SHP77 treated with DMSO at 0.1 percent for 48 hours (cell line): ENCODE measurements around the gene HOXA6.

Experiments
- DNase-seq: peaks from one replicate; lab custom pipeline; 2025; lab: John Stamatoyannopoulos, UW

Gene HOXA6

DNA sequence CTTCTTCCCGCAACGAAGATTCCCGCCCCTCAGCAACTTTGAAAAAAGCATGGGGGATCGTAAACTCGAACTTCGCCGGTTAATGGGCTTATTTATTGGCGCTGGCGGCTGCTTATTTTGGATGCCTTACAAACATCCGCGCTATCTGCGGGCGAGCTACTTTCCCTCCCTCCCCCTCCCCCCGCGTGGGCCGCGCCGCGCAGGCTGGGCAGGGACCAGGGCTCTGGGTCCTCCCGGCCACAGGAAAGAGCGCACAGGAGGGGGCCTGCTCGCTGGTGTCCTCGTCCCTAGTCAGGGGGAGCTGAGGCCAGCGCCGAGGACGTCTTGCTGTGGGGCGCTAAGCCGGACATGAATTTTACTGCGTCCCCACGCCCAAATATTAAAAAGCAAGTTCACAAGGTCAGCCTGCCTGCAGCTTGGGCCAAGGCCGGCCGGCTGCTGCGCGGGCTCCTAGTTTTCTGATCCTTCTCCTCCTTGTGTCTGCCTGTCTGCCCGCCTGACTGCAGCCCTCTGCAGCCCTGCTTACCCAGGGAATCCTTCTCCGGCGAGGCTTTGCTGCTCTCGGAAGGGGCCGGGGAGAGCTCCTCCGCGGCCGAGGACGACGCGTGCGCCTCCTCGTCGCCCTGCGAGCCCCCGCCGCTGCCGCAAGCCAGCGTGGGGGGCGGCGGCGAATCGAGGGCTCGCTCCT, 25.4 kb upstream of the HOXA6 start:
- DNase-seq: no peak

DNA sequence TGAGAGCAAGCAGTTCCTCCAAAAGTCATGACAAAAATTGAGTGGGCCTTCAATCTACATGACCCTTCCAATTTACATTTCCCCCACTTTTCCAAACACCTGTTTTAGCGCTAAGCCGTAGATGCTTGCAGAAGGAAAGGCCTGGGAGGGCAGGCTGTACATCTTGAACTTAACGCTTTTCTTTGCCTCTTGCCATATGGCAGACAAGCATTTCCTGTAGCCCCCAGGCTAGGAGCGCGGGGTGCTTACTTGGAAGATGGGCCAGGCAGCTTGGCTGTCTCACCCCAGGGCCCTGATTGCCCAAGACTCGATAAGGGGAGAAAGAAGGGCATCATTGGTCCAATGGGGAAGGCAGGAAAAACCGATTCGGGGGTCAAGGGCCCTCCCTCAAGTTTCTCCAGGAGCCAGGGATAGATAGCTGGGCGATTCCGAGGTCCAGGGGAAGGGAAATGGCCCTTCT, 24.8 kb upstream of the HOXA6 start:
- DNase-seq: no peak

DNA sequence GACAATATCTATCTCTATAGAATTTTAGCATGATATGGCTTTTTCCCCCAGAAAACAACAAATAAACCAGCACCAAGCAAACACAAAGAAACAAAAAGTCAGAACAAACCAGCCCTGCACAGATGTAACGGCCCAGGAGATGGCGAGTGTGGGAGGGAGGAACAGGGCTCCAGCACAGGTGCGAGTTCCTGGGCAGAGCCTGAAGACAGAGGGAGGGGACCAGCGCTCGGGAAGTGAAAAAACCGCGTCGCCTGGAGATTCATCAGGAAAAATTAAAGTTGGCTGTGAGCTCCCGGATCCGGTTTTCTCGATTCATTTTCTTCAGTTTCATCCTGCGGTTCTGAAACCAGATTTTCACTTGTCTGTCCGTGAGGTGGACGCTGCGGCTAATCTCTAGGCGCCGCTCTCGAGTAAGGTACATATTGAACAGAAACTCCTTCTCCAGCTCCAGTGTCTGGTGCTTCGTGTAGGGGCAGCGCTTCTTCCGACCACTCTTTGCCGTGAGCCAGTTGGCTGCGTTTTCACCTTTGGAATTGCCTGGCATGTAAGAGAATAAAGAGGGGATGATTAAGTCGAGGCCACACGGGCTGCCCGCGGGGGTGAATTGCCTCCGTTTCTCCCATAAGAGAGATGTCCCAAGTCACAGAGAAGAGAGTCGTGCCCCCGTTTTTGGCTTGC, 24.2 kb upstream of the HOXA6 start:
- DNase-seq: no peak

DNA sequence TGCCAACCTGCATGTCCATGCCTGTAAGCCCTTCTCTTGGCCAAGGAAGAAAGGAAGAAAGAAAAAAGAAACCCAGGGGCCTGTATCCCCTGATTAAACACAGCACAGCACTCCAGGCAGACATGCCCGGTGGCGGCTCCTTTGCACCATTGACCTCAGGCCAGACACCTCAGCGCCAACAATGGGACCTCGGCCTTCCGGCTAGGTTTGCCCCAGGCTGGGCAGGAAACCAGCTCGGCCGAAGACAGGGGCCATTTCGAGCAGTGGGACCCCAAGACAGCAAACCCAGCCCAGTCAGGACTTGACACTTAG, 23.7 kb upstream of the HOXA6 start:
- no peak for DNase-seq

DNA sequence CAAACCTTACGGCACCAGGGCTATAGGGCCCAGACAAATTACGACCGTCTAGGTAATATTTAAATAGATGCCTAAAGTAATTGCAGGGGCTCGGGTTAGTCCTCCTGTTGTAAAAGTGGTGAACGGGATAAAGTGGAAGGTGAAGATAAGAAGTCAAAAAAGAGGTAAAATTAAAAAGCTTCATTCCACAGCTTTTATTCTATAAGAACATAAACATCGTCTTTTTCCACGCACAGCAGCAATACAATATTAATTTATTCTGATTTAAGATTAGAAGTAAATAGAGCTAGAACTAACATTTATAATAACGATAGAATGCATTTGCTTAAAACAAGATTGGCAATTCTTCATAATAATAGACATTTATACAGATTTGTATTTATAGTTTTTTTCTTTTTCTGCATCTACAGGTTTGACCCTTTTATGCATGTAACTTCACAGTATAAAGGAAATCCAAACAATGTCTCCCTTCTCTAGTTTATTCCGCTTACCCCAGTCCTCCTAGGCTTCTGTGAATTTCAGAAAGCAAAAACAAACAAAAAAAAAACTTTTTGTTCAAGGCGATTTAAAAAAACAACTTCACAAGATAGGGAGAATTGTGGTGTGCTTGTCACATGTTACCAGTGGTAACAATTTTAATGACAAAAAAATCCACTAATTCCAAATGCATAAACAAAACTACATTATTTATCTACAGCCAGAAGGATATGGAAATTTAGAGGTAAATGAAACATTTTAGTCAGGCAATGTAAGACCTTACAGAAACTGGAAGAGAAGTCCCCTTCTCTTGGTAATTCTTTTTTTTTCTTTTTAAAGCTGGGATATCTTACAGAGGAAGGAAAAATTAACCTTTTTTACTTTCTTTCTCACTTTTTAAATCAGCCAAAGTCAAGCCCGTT, 23.1 kb upstream of the HOXA6 start:
- no peak for DNase-seq

DNA sequence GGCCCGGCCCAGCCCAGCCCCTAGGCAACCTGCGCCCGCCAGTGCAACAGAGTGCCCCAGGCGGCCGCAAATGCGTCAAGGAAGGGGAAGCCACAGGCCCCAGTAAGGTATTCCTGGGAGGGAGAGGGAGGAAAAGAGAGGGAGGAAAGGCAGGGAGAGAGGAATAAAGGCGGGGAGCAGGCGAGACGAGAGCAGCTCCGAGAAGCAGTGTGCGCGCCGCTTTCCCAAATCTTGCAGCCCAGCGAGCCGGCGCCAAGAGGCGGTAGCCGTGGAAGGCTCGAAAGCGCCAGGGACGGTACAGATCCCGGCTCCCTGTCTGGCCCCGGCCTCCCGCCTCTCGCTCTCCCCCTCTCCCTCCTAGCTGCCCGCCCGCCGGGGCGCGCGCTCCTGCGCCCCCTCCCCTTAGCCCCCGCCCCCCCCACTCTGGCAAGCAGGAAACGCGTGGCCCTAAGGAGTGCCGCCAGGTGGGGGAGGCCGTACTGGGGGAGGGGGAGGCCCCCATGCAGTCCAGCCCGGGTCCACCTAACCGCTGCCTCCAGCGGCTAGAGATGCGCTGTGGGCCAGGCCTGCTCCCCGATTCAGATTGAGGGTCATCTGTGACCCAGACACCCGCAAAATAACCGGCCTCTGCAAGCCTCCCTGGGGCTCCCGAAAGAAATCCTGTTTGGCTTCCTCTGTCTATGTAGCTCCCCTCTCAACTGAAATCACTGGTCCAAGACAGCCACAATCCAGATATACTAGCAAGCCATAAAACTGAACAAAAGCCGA, 22.3 kb upstream of the HOXA6 start:
- no peak for DNase-seq

DNA sequence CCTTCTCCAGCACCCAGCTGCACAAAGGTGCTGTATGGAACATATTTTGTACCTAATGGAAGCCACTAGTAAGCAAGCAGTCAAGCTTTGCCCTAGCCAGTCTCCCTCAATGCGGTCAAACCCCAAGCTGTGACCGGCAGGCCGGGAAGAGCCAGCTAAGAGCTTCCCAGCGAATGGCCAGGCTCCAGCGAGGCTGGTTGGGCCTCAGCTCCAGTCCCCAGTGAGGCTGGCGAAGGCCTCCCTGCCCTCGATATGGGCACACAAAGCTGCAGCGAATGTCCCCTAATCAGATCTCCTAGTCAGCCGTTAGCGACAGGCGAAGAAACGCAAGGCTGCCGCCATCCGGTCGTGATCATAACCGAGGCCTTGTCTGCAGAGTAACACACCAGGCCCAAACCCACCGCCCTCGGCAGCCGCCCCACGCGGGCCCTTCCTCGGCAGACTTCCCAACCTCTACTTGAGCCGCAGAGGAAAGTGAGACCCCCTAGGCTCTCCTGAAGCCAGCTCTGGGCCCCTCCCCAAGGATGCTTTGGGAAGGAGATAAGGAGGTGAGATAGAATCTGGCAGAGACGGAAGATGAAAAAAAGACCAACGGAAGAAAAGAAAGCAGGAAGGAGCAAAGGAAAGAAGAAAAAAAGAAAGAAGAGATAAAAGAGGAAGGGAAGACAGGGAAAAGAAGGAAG, 20.8 kb upstream of the HOXA6 start:
- no peak for DNase-seq

DNA sequence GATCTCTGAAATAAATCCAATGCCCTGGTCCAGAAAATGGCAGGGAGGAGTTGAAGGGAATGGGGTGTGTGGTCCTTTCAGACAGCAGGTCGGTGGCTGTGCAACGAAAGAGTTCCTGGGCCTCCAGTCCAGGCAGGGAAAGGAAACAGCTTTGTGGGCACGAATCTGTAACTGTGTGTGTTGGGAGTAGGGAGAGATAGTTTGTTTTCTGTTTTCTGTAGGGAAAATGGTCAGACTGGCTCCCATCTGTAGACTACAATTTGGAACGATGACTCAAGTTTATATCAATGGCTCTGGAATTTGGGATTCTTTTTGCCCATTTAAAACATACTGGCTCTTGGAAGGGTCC, 20.3 kb upstream of the HOXA6 start:
- DNase-seq: no peak

DNA sequence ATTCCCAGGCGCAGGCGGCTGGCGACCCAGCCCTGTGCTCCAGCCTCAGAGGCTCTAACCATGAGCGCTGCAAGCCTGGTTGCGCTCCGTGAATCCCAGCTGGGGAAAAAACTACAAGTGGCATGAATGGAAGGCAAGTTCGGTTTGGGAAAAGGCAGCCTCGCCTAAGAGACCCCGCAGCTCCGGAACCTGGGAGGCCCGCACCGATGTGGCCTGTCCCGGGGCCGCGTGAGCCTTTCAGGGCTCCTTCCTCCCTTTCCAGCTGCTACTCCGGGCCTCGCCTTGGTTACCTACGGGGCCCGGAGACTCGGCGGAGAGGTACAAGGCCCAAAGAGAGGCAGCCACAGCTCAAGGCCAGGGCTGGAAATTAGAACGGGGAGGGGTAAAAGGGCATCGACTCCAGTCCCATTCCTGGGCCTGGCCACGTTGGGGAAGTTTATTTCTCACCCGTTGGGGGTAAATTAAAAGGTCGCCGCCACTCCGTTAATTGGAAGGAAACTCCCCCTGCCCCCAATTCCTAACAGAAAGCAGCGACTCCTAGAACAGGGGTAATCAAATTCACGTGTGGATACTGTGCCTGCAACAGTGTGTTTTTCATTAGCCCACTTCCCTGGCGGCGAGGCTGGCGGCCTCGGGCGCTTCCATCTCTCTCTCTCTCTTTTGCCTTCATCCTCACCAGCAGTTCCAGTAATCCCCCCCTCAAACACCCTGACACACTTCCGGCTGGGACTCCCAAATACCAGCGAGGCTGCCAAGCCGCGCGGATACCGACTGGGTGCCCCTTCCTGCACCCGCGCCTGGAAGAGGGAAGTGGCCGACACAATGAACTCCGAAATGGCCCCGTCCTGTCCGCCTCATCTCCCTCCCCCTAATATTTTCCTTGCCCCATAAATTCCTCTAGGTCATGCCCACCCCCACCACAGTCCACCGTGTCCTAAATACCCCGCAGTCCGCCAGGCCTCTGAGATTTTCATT, 19.2 kb upstream of the HOXA6 start:
- no peak for DNase-seq

DNA sequence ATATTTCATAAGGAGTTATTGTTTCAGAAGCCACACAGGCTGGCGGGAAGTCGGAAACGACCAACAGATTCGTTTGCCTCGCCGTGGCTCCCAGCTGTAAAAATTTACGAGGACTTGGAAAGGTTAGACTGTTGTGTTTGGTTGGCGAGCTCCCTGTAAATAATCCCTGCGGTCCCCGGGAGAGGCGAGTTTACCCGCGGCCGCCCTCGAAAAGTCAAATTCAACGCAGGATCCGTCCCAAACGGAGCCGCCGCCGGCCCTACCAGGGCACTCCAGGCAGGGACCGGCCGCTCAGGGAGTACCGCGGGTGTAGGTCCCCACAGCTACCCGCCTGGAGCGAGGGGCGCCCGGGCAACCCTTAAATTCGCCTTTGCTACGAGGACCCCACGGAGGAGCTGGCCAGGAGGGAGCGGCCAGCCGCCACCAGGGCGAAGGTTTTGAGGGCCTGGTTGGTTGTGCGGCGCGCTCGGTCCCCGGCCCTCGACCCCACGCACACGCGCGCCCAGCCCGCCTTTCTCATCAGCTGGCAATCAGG, 18.5 kb upstream of the HOXA6 start:
- DNase-seq: no peak

DNA sequence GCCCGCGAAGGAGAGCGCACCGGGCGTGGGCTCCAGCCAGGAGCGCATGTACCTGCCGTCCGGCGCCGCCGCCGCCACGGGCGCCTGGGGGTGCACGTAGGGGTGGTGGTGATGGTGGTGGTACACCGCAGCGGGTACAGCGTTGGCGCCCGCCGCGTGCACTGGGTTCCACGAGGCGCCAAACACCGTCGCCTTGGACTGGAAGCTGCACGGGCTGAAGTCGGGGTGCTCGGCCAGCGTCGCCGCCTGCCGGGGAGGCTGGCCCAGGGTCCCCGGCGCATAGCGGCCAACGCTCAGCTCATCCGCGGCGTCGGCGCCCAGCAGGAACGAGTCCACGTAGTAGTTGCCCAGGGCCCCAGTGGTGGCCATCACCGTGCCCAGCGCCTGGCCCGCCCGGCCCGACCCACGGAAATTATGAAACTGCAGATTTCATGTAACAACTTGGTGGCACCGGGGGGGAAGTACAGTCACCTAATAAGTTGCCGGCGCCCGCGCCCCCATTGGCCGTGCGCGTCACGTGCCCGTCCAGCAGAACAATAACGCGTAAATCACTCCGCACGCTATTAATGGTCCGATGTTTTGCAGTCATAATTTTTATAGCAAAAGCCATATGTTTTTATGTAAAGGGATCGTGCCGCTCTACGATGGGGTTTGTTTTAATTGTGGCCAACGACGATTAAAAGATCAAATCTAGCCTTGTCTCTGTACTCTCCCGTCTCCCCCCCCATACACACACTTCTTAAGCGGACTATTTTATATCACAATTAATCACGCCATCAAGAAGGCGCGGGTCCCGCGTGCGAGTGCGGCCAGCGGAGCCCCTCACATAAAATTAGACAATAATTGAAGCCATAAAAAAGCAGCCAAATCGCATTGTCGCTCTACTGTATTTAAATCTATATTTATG, 17.8 kb upstream of the HOXA6 start, which contains the start of gene HOXA9:
Gene HOXA9 (minus strand): TSS at position 449 of the 907 bp plus-strand sequence. CDS start 80 bp downstream, at position 369.
- DNase-seq: no peak

DNA sequence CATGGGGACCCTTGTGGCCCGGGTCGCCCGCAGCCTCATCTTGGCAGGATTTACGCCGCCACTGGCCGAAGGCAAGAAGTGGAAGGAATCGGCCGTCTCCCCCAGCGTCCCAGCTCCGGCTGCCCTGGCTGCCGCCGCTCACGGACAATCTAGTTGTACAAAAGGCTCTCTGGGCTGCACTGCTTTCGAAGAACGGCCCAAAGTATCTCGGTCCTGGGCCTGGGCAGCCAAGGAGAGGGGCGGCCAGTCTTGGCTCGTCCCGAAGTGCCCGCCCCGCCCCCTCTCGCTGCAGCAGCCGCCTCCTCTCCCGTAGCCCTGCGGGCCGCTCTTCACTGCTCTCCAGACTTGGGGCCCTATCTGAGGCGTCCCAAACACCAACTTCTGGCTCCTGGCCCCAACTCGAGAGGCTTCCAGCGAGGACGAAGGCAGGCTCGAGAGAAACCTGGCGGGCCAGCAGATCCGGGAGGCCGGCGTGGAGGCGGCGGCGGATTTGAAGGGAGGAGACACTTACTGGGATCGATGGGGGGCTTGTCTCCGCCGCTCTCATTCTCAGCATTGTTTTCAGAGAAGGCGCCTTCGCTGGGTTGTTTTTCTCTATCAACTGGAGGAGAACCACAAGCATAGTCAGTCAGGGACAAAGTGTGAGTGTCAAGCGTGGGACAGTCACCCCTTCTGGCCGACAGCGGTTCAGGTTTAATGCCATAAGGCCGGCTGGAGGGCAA, 17.0 kb upstream of the HOXA6 start:
- no peak for DNase-seq

DNA sequence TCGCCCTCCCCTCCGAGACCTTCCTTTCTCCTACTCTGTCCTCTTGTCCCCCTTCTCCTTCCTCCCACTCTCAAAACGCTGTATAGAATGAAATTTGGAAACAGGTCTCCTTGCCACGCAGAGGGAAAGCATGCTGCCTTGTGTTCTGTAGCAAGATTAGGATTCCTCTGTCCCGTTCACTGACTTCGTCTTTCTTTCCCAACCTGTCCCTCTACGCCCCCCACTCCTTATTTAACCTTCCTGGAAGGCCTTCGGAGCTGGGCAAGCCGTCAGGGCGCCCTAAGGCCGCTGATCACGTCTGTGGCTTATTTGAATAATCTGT, 16.4 kb upstream of the HOXA6 start:
- DNase-seq: no peak

DNA sequence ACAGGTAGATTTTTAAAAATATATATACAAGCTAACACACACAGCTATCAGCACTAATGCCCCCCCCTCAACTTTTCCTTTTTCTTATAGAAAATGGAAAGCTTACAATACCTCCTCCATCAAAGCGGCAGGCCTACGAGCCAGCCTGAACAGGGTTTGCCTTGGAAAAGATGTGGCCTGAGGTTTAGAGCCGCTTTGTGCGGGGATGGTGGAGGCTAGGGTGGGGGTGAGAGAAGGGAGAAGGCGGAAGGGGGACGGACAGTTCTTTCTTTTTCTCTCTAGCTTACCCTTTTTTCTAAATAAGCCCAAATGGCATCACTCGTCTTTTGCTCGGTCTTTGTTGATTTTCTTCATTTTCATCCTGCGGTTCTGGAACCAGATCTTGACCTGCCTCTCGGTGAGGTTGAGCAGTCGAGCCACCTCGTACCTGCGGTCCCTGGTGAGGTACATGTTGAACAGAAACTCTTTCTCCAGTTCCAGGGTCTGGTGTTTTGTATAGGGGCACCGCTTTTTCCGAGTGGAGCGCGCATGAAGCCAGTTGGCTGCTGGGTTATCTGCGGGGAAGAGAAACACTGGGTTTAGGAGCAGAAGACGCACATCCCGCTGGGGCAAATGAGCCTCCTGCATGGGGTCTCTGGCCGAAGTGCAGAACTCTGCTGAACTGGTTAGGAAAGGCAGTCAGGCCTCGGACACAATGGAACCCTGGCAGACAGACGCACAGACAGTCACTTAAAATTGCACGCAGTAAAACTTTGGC, 15.9 kb upstream of the HOXA6 start:
- DNase-seq: no peak

DNA sequence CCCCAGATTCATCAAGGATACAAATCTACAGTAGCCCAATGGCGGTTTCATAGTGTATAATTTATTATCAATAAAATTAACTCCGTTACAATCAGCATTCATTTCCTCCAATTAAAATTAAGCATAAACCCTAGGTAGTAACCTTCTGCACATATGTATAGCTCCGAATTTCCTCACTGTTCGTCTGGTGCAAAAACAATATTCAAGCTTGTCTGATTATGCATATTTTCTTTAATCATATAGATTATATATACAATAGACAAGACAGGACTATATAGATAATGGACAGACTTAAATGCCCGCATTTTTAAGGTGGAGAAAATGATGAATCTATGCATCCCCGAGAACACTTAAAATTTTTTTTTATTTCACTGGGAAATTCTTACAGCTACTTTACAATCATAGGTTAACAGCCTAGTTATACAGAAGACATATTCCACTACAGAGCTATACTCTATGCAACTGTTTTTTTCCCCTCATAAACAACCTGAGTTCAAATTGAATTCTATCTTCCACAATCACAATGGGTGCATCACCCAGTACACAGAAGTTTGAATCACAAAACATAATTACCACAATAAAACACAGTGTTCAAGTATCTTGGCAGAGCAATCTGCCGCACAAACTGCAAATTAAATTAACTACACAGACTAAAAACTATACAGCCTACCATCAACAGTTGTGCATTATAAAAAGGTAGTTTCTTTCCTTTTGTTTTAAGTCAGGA, 15.2 kb upstream of the HOXA6 start:
- no peak for DNase-seq

DNA sequence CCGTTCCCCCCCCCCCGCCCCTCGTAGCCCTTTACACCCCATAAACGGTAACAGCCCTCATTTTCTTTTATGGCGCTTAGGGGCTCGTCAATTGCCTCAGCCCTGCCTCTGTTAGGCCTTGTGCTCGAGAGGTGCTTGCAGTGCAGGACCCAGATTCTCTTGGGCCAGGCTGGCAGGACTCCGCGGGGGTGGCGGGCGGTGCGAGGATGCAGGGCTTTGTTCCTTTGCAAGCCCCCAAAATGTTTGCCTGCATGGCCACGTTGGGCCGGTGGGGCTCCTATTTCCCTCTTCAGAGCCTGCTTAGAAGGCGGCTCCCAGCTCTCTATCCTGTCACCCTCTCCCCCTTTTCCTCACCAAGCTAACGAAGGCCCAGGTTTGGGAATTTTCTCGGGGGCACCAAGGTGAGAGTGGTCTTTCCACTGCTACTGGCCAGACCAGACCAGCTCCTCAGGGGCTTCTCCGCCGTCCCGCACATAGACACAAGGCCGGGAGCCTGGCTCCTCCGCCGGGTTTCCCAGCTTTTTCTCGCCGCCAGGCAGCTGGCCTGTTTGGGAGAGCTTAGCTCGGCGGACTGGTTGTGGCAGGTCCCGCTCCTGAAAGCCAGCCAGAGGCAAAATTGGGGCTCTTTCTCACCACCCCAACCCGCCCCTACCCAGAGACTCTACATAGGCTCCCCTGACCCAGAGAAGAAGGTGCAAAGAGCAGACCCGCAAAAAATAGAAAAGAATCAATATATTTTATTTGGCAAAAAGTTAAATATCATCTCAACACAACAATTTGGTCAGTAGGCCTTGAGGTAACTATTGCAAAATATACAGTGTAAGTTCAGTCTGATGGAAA, 14.4 kb upstream of the HOXA6 start:
- DNase-seq: no peak
